ENCODE results near the gene ZNF557.

DNA sequence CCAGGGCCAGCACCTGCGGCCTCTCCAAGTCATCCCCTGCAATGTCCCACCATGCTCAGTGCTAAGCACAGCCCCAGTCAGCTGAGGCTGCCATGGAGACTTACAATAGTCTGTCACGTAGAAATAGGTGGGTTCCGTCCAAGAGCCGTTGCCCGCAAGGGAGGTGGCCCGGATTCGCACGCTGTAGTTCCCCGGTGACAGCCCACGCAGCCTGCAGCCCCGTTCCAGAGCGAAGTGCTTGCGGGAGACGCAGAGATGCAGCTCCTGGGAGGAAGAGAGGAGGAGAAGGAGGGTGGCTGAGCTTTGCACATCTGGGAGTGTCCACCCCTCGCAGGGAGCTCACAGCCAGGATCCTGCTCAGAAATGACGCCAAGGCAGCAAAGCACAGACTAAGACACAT lies 62.6 kb downstream of the ZNF557 start:
- TF ChIP-seq CEBPB (IDR thresholded peaks at IDR 0.05; ENCODE audit: low read depth) (no peak), POLR2AphosphoS5 (IDR thresholded peaks at IDR 0.05; ENCODE audit: low read depth, low read length) (no peak)
- TF ChIP-seq, protein P1, sequence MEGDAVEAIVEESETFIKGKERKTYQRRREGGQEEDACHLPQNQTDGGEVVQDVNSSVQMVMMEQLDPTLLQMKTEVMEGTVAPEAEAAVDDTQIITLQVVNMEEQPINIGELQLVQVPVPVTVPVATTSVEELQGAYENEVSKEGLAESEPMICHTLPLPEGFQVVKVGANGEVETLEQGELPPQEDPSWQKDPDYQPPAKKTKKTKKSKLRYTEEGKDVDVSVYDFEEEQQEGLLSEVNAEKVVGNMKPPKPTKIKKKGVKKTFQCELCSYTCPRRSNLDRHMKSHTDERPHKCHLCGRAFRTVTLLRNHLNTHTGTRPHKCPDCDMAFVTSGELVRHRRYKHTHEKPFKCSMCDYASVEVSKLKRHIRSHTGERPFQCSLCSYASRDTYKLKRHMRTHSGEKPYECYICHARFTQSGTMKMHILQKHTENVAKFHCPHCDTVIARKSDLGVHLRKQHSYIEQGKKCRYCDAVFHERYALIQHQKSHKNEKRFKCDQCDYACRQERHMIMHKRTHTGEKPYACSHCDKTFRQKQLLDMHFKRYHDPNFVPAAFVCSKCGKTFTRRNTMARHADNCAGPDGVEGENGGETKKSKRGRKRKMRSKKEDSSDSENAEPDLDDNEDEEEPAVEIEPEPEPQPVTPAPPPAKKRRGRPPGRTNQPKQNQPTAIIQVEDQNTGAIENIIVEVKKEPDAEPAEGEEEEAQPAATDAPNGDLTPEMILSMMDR (IDR thresholded peaks at IDR 0.05 in 2 of 3, conservative IDR thresholded peaks at IDR 0.05 in 1 of 3; ENCODE audit: borderline replicate concordance in 1 of 3, insufficient read depth in 1 of 3, low read depth in 2 of 3, low read length in 2 of 3), result no peak
- TF ChIP-seq, protein P2, sequence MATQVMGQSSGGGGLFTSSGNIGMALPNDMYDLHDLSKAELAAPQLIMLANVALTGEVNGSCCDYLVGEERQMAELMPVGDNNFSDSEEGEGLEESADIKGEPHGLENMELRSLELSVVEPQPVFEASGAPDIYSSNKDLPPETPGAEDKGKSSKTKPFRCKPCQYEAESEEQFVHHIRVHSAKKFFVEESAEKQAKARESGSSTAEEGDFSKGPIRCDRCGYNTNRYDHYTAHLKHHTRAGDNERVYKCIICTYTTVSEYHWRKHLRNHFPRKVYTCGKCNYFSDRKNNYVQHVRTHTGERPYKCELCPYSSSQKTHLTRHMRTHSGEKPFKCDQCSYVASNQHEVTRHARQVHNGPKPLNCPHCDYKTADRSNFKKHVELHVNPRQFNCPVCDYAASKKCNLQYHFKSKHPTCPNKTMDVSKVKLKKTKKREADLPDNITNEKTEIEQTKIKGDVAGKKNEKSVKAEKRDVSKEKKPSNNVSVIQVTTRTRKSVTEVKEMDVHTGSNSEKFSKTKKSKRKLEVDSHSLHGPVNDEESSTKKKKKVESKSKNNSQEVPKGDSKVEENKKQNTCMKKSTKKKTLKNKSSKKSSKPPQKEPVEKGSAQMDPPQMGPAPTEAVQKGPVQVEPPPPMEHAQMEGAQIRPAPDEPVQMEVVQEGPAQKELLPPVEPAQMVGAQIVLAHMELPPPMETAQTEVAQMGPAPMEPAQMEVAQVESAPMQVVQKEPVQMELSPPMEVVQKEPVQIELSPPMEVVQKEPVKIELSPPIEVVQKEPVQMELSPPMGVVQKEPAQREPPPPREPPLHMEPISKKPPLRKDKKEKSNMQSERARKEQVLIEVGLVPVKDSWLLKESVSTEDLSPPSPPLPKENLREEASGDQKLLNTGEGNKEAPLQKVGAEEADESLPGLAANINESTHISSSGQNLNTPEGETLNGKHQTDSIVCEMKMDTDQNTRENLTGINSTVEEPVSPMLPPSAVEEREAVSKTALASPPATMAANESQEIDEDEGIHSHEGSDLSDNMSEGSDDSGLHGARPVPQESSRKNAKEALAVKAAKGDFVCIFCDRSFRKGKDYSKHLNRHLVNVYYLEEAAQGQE (IDR thresholded peaks at IDR 0.05; ENCODE audit: low read depth), result no peak
